Esophagus mucosa (tissue), 1 donor: ENCODE results near the gene HOOK2. TPM values are rescaled to one million over a fixed set of nuclear protein-coding genes. Genes with fewer than 3 reads are reported as not detected.
A peak's percentile ranks its signal among the peaks of the same experiment; 100 is the strongest.
"Not testable (repeated sequence)": the region's sequence is repeated elsewhere in the genome, so short reads cannot be mapped to it uniquely, and the experiment has no call there.

ENCODE experiments used
- ATAC-seq: fragments of 200-7000 bp; cut with Tn5 transposase; one replicate; pipeline ENCODE4 v1.9.1; 2020
- total RNA-seq: library from RNA; stranded (reverse); gene quantifications from one replicate; pipeline ENCODE4 v1.2.4, GENCODE V29; 2023
- donor health status: DM: yes; HTN: yes; CAD: no.

The HOOK2 gene
- 38.2 TPM for total RNA-seq

- peak; percentile 83 for ATAC-seq
These were observed at the start of gene HOOK2 for GRCh38 chr19:12774588-12775555. Gene HOOK2 (minus strand): TSS chr19:12775552. CDS start chr19:12775449, 103 bp downstream.

GRCh38 chr19:12821761-12822160 lies 46.4 kb upstream of the HOOK2 start:
- no peak for ATAC-seq

GRCh38 chr19:12817810-12818209 lies 42.5 kb upstream of the HOOK2 start:
- ATAC-seq: peak; percentile 13

- not testable (repeated sequence) for ATAC-seq
These were observed 41.8 kb upstream of the HOOK2 start for GRCh38 chr19:12817188-12817587.

- ATAC-seq: no peak
These were observed 39.7 kb upstream of the HOOK2 start for GRCh38 chr19:12815088-12815487.

- ATAC-seq: peak; percentile 78
These were observed 31.1 kb upstream of the HOOK2 start, which contains the start of gene RNASEH2A for GRCh38 chr19:12806242-12807081. Gene RNASEH2A (plus strand): TSS chr19:12806584. CDS start chr19:12806674, 90 bp downstream.

- ATAC-seq: no peak
These were observed 28.7 kb upstream of the HOOK2 start for GRCh38 chr19:12804051-12804450.

- no peak for ATAC-seq
These were observed 27.1 kb upstream of the HOOK2 start for GRCh38 chr19:12802267-12803106.

GRCh38 chr19:12801466-12802266 lies 26.3 kb upstream of the HOOK2 start, which contains the start of the genes PRDX2 and THSD8:
Gene PRDX2 (minus strand): TSS chr19:12801800. CDS start chr19:12801261, 539 bp downstream.
Gene THSD8 (plus strand): TSS chr19:12802069. CDS start chr19:12802072, 3 bp downstream.
- peak; percentile 73 for ATAC-seq

- peak; percentile 10 for ATAC-seq
These were observed 25.6 kb upstream of the HOOK2 start for GRCh38 chr19:12800923-12801465.

GRCh38 chr19:12800466-12800770 lies 25.1 kb upstream of the HOOK2 start:
- ATAC-seq: no peak

GRCh38 chr19:12799742-12800465 lies 24.6 kb upstream of the HOOK2 start:
- no peak for ATAC-seq

GRCh38 chr19:12797607-12798006 lies 22.3 kb upstream of the HOOK2 start:
- ATAC-seq: not testable (repeated sequence)

GRCh38 chr19:12797141-12797587 lies 21.8 kb upstream of the HOOK2 start:
- ATAC-seq: no peak

GRCh38 chr19:12796146-12797071 lies 21.1 kb upstream of the HOOK2 start:
- ATAC-seq: peak; percentile 22

- no peak for ATAC-seq
These were observed 19.6 kb upstream of the HOOK2 start for GRCh38 chr19:12794971-12795381.

GRCh38 chr19:12794196-12794941 lies 19.0 kb upstream of the HOOK2 start:
- no peak for ATAC-seq
